ENCODE measurements around the gene KLHL17. TPM values are rescaled to one million over a fixed set of nuclear protein-coding genes. Genes with fewer than 3 reads are reported as not detected.

Gene KLHL17
- total RNA-seq, 4 donors from 2014 or later, result 1.3 to 5.7 (median 2.3) TPM

DNA sequence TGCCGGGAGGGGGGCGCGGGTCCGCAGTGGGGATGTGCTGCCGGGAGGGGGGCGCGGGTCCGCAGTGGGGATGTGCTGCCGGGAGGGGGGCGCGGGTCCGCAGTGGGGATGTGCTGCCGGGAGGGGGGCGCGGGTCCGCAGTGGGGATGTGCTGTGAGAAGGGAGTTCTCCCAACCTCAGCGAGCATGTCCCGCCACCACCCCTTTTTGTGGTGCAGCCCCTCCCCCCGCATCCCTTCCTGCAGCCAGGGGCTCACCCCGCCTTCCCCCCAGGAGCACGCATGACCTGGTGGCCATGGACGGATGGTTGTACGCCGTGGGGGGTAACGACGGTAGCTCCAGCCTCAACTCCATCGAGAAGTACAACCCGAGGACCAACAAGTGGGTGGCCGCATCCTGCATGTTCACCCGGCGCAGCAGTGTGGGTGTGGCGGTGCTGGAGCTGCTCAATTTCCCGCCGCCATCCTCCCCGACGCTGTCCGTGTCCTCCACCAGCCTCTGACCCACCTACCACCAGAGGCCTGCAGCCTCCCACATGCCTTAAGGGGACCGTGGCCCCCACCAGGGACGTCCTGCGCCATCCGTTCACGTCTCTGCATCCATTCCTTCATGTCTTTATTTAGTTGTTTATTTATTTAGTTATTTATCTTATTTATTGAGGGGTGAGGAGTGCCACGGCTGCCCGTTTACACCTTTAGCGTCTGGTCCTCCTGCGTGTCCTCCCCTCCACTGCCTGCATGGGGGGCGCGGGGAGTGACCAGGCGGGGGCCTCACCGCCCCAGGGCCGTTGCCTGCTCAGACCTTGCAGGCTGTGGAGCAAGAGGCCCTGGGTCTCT is 4.5 kb downstream of the KLHL17 start:
- in situ Hi-C loops (cut with MboI; ENCODE audit: low sequenced_read_pairs in 4 of 4), result no loop called here
- H3K4me1 ChIP-seq, result peaks cover 5 to 11% of the 10 kb centered on the region in 2 donors
- H3K27ac ChIP-seq, result no peak overlapping the region
- intact Hi-C loops (cut with DNase I; ENCODE audit: low total_unique reads), result loop anchor here (5.0 kb wide), 1 partner anchor 58 kb away; no protein-coding TSS in a partner anchor
- H3K9me3 ChIP-seq, result no peaks in the 10 kb centered on the region
- peaks cover 2 to 24% (median 11%) of the 10 kb centered on the region in 3 donors for H3K27me3 ChIP-seq
- DNase-seq (no peak), ATAC-seq (no peak)
- H3K36me3 ChIP-seq, result peaks cover 0 to 2% of the 10 kb centered on the region in 2 donors
- TF ChIP-seq, protein P1, sequence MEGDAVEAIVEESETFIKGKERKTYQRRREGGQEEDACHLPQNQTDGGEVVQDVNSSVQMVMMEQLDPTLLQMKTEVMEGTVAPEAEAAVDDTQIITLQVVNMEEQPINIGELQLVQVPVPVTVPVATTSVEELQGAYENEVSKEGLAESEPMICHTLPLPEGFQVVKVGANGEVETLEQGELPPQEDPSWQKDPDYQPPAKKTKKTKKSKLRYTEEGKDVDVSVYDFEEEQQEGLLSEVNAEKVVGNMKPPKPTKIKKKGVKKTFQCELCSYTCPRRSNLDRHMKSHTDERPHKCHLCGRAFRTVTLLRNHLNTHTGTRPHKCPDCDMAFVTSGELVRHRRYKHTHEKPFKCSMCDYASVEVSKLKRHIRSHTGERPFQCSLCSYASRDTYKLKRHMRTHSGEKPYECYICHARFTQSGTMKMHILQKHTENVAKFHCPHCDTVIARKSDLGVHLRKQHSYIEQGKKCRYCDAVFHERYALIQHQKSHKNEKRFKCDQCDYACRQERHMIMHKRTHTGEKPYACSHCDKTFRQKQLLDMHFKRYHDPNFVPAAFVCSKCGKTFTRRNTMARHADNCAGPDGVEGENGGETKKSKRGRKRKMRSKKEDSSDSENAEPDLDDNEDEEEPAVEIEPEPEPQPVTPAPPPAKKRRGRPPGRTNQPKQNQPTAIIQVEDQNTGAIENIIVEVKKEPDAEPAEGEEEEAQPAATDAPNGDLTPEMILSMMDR (IDR thresholded peaks at IDR 0.05 in 4 of 5, conservative IDR thresholded peaks at IDR 0.05 in 1 of 5), result no peak
- no peak for TF ChIP-seq POLR2A (IDR thresholded peaks at IDR 0.05)
- no peak overlapping the region for H3K4me3 ChIP-seq

DNA sequence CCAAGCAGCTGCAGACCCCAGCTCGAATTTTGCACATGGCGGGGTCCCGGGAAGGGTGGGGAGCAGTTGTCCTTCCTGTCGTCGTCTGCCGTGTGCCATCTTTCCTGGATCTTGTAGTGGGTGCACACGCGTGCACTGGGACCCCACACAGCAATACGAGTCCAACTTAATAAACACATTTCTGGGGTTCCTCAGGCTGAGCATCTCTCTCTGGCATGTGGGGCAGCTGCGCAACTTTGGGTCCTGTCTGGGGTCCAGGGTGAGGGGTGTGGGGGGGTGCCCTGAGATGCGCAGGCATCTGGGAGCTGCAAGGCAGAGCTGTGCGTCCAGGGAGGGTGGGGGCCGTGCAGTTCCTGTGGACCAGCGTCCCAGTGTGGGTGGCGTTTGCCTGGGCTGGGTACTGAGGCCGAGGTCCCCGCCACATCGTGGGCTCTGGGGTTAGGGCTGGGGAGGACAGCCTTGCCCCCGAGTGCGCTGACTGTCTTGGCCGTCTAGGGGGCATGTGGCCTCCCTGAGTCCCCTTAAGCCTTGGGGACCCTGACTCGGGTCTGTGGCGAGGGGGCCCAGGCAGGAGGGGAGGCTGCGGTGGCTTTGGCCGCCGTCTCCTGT is 5.2 kb downstream of the KLHL17 start:
- H3K9me3 ChIP-seq, result no peaks in the 10 kb centered on the region
- no peak for ATAC-seq
- in situ Hi-C loops (cut with MboI; ENCODE audit: low sequenced_read_pairs in 4 of 4) (no loop called here), intact Hi-C loops (cut with DNase I; ENCODE audit: low total_unique reads) (no loop called here)
- no peak for TF ChIP-seq POLR2A (IDR thresholded peaks at IDR 0.05)
- TF ChIP-seq, protein P1 (IDR thresholded peaks at IDR 0.05 in 4 of 5, conservative IDR thresholded peaks at IDR 0.05 in 1 of 5), result no peak
- peaks cover 5 to 7% of the 10 kb centered on the region in 2 donors for H3K4me1 ChIP-seq
- peaks cover 0 to 2% of the 10 kb centered on the region in 2 donors for H3K36me3 ChIP-seq
- no peak overlapping the region for H3K27ac ChIP-seq
- H3K27me3 ChIP-seq, result peaks cover 5 to 31% (median 16%) of the 10 kb centered on the region in 3 donors
- peak overlapping the region in 2 of 4 donors; percentile 66 for H3K4me3 ChIP-seq
- no peak for DNase-seq

DNA sequence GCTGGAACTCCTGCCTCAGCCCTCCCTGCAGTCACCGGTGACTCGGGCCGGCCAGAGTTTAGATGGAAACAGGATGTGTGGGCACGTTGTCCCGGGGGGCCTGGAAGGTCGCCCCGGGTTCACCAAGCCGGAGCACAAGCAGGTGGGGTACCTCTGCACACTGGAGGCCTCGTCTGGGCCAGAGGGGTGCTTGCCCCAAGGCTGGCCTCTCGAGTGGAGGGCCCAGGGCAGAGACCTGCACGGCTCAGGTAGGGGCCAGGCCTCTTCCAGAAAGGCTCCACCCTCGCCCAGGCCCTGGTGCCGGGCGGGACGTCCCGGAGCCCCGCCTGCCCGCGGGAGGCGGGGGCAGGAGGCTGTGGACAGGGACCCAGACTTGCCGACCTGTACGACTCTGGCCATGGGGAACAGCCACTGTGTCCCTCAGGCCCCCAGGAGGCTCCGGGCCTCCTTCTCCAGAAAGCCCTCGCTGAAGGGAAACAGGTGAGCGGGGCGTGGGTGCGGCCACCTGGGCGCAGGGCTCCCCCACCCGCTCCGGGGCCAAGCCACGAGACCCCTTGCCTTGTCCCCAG is 5.8 kb downstream of the KLHL17 start, which contains the start of gene PLEKHN1:
Gene PLEKHN1 (plus strand): TSS at position 348 of the 569 bp plus-strand sequence. CDS start 50 bp downstream, at position 398.
- Histone ChIP-seq H3K36me3 (peaks cover 0 to 2% of the 10 kb centered on the region in 2 donors), H3K27me3 (peaks cover 6 to 37% (median 22%) of the 10 kb centered on the region in 3 donors), H3K27ac (peak within 1 kb of the TSS in 2 of 4 donors; percentile 22 to 46), H3K4me3 (peak within 1 kb of the TSS; percentile 57 to 66 (median 66)), H3K9me3 (no peaks in the 10 kb centered on the region), H3K4me1 (peaks cover 5 to 7% of the 10 kb centered on the region in 2 donors)
- TF ChIP-seq POLR2A (IDR thresholded peaks at IDR 0.05), result no peak
- TF ChIP-seq, protein P1 (IDR thresholded peaks at IDR 0.05 in 4 of 5, conservative IDR thresholded peaks at IDR 0.05 in 1 of 5), result no peak
- intact Hi-C loops (cut with DNase I; ENCODE audit: low total_unique reads), result no loop called here
- no peak for ATAC-seq
- in situ Hi-C loops (cut with MboI; ENCODE audit: low sequenced_read_pairs in 4 of 4), result no loop called here
- DNase-seq, result peak in 1 of 2 donors; percentile 21

DNA sequence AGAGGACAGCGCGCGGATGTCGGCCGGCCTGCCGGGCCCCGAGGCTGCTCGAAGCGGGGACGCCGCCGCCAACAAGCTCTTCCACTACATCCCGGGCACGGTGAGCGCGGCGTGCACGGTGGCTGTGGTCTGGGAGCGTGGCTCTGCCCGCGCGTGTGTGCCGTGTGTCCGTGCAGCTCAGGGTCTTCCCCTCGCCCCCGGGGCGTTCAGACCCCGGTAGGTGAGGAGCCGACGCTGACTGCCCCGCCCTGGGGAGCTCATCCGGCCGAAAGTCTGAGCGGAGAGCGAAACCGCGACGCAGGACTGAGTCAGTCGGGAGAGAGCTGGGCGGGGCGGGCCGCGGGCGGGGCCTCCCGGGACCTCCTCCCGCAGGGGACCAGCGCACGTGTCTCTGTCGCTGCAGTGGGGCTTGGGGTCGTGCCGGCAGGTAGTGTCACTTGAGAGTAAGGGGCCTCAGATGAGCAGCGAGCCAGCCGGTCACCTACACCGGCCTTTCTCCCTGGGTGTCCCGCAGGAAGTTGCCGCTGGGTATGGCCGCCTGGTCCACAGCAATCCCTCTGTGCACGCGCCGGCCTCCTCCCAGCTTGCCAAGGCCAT is 6.4 kb downstream of the KLHL17 start:
- ATAC-seq, result peak; percentile 31 to 46
- Histone ChIP-seq H3K27ac (peak overlapping the region in 2 of 4 donors; percentile 22 to 46), H3K4me1 (peaks cover 5 to 12% of the 10 kb centered on the region in 2 donors), H3K9me3 (no peaks in the 10 kb centered on the region), H3K36me3 (peaks cover 0 to 2% of the 10 kb centered on the region in 2 donors), H3K27me3 (peaks cover 6 to 37% (median 23%) of the 10 kb centered on the region in 3 donors), H3K4me3 (peak overlapping the region; percentile 57 to 66 (median 66))
- intact Hi-C loops (cut with DNase I; ENCODE audit: low total_unique reads) (no loop called here), in situ Hi-C loops (cut with MboI; ENCODE audit: low sequenced_read_pairs in 4 of 4) (no loop called here)
- TF ChIP-seq, protein P1 (IDR thresholded peaks at IDR 0.05 in 4 of 5, conservative IDR thresholded peaks at IDR 0.05 in 1 of 5), result no peak
- TF ChIP-seq POLR2A (IDR thresholded peaks at IDR 0.05), result peak in 1 of 2 donors; percentile 37
- DNase-seq, result peak in 1 of 2 donors; percentile 50
